Spleen (tissue), 7 donors: ENCODE results near the gene KLHDC7B.

Experiments
- POLR2A ChIP-seq, 3 donors: fragments of 450-650 bp; IDR thresholded peaks; one replicate each; pipeline ENCODE4 v1.5.1; 2017; ENCODE audit warnings: antibody characterized with exemption in 3 of 3, mild to moderate bottlenecking in 1 of 3
- POLR2AphosphoS5 ChIP-seq, 3 donors: sonication (generic); formaldehyde crosslinking; IDR thresholded peaks; one replicate each; pipeline ENCODE4 v1.5.1; 2017; ENCODE audit warnings: antibody characterized with exemption in 3 of 3
- TF ChIP-seq, protein P1 (sequence below), 11 experiments: fragments of 200-600 bp in 7 of 11; fragments of 450-650 bp in 4 of 11; sonication (generic) in 4 of 11; IDR thresholded peaks in 8 of 11; conservative IDR thresholded peaks in 3 of 11; 1 replicate in 7 of 11; 2 replicates in 4 of 11; pipeline versions ENCODE4 v1.4.0 to v1.8.0; 2016 to 2021; ENCODE audit warnings: antibody characterized with exemption in 11 of 11, inconsistent platforms in 4 of 11, mild to moderate bottlenecking in 1 of 11
- donor health status: DM: no; HTN: no; CAD: no; lungs with moderate emphysema.
- donor health status: DM: no; HTN: no; CAD: no.
- donor health status: DM: no; HTN: no; CAD: no.

DNA sequence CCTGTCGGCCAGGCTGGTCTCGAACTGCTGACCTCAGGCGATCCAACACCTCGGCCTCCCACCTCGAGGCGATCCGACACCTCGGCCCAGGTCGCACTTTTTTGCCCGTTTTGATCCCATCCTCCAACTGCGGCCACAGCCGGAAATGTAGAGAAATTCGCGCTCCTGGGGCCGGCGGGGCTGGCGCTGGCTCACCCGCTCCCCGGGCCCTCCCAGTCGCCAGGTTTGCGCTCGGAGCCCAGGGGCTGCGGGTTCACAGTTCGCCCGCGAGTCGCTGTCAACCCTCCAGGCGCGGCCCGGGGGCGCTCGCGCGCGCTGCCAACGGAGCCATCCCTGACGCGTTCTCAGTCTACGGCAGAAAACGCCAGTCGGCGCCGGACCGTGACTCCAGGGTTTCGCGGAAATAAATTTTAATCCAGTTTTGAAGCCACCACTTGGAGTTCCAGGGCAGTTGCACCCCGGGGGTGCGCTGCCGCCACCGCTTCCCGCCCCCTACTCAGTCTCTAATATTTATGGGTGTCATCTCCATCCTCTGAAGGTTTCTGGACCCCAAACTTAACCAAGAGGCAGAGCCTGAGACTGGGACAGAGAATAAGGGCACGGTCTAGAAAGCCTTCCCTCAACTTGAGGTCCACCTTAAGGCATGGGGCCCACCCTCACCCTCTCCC lies 1.5 kb upstream of the KLHDC7B start:
- TF ChIP-seq POLR2AphosphoS5 (IDR thresholded peaks at IDR 0.05): peak; percentile 75 to 88 (median 77)
- no peak for TF ChIP-seq POLR2A (IDR thresholded peaks at IDR 0.05)
- TF ChIP-seq, protein P1, sequence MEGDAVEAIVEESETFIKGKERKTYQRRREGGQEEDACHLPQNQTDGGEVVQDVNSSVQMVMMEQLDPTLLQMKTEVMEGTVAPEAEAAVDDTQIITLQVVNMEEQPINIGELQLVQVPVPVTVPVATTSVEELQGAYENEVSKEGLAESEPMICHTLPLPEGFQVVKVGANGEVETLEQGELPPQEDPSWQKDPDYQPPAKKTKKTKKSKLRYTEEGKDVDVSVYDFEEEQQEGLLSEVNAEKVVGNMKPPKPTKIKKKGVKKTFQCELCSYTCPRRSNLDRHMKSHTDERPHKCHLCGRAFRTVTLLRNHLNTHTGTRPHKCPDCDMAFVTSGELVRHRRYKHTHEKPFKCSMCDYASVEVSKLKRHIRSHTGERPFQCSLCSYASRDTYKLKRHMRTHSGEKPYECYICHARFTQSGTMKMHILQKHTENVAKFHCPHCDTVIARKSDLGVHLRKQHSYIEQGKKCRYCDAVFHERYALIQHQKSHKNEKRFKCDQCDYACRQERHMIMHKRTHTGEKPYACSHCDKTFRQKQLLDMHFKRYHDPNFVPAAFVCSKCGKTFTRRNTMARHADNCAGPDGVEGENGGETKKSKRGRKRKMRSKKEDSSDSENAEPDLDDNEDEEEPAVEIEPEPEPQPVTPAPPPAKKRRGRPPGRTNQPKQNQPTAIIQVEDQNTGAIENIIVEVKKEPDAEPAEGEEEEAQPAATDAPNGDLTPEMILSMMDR (IDR thresholded peaks at IDR 0.05 in 8 of 11, conservative IDR thresholded peaks at IDR 0.05 in 3 of 11): peak; percentile 35 to 84 (median 68)
